ENCODE results near the gene ABCA13.

Gene ABCA13

GRCh38 chr7:48643431-48644013 is 472.3 kb downstream of the ABCA13 start:
- no peak for DNase-seq

DNA sequence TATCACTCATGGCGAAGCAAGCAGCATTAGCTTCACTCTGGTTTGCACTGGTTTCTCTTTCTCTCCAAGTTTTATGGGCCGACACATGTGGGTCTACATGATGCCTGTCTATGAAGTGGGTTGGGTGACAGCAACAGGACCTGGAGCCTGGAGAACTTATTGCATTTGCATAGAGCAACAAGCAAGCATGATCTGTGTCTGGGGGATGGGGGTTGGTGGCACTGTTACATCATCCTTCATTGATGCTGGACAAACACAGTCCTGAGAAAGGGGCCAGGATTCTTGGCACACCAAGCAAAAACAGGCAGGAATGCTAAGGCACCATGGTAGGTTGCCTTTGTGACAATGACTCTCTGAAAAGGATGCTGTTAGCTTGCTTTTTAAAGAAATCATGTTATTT is 486.9 kb downstream of the ABCA13 start:
- no peak for DNase-seq

GRCh38 chr7:48660306-48660870 is 489.1 kb downstream of the ABCA13 start:
- no peak for DNase-seq

GRCh38 chr7:48664241-48664640 is 493.0 kb downstream of the ABCA13 start:
- DNase-seq, result no peak

DNA sequence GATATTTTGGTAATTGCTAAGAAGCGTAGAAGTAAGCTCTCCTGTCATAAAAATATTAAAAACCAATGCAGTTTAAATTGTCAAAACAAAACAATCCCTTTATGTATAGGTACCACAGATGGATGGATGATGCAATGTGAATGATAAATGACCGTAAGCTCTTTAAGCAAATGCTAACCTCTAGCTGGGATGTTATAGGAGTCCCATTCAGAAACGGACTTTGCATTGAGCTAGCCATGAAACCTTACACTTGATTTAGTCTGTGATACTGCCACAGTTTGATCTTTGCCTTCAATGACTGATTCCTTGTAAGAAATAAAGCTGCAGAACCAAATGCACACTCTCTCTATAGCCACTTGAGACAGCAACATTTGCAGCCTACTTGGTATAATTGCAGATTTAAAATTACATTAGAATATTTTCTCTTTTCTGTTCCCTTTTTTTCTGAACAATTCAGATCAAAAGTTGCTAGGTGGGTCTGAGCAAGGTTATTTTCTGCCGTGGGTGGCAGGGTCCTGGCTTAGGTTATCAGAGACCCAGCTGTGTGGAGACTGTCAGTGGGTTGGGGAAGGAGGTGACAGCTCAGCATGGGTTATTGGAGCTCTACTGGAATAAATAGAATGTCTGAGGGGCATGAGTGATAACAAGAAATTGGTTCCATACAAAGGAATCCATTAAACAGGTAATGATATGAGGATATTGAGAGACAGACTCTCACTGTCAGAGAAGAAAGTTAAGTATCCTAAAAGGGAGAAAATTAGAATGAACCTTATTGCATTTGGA is 494.3 kb downstream of the ABCA13 start:
- no peak for DNase-seq

GRCh38 chr7:48667407-48667806 is 496.1 kb downstream of the ABCA13 start:
- DNase-seq, result no peak

GRCh38 chr7:48671656-48672055 is 500.4 kb downstream of the ABCA13 start:
- no peak for DNase-seq

GRCh38 chr7:48681006-48681405 is 509.7 kb downstream of the ABCA13 start:
- no peak for DNase-seq

GRCh38 chr7:48691788-48692187 is 520.5 kb downstream of the ABCA13 start:
- no peak for DNase-seq
